Glutamatergic neuron (in vitro differentiated cells): Measurements from ENCODE around the gene ADK. TPM values are rescaled to one million over a fixed set of nuclear protein-coding genes. Genes with fewer than 3 reads are reported as not detected.

Source experiments
- DNase-seq: peaks from one replicate; pipeline ENCODE4 v3.0.0; 2022
- H3K27ac Mint-ChIP-seq: one replicate; pipeline ENCODE4 v1.8.0; 2020; ENCODE audit warnings: mild to moderate bottlenecking, mixed read lengths, inconsistent platforms; ENCODE audit not compliant: unreplicated experiment
- H3K27me3 Mint-ChIP-seq: one replicate; pipeline ENCODE4 v1.8.0; 2020; ENCODE audit warnings: mild to moderate bottlenecking, moderate library complexity, mixed read lengths, inconsistent platforms; ENCODE audit not compliant: unreplicated experiment
- H3K36me3 Mint-ChIP-seq: one replicate; pipeline ENCODE4 v1.8.0; 2020; ENCODE audit warnings: mild to moderate bottlenecking, mixed read lengths, inconsistent platforms; ENCODE audit not compliant: unreplicated experiment
- H3K4me1 Mint-ChIP-seq: one replicate; pipeline ENCODE4 v1.8.0; 2020; ENCODE audit warnings: mild to moderate bottlenecking, low read depth, mixed read lengths, inconsistent platforms; ENCODE audit not compliant: unreplicated experiment
- H3K4me3 Mint-ChIP-seq: one replicate; pipeline ENCODE4 v1.8.0; 2020; ENCODE audit warnings: mild to moderate bottlenecking, mixed read lengths, inconsistent platforms; ENCODE audit not compliant: unreplicated experiment
- H3K9me3 Mint-ChIP-seq: one replicate; pipeline ENCODE4 v1.8.0; 2020; ENCODE audit warnings: mild to moderate bottlenecking, moderate library complexity, mixed read lengths, inconsistent platforms; ENCODE audit not compliant: unreplicated experiment
- CTCF ChIP-seq: fragments of 200-600 bp; sonication (generic); IDR thresholded peaks from one replicate; pipeline ENCODE4 v1.5.0; 2021; ENCODE audit not compliant: partially characterized antibody, unreplicated experiment
- total RNA-seq: library from RNA; stranded (reverse); fragmentation: NEBNext Ultra II Directional; extraction: Animal tissue kit (Norgen Biotek cat#: 25700); gene quantifications from one replicate; pipeline ENCODE4 v1.2.1, GENCODE V29; 2021; ENCODE audit not compliant: unreplicated experiment

The ADK gene
- total RNA-seq, 1 donor from 2014 or later, result 16.4 TPM

GRCh38 chr10:74202356-74202755, 51.3 kb downstream of the ADK start:
- Mint-ChIP-seq H3K4me1 (no peaks in the 10 kb centered on the region), H3K4me3 (no peak overlapping the region), H3K27ac (no peak overlapping the region), H3K27me3 (no peaks in the 10 kb centered on the region), H3K9me3 (peaks cover 2% of the 10 kb centered on the region), H3K36me3 (no peaks in the 10 kb centered on the region)
- no peak for DNase-seq
- TF ChIP-seq CTCF, result no peak

GRCh38 chr10:74206746-74207145, 55.7 kb downstream of the ADK start:
- H3K27me3 Mint-ChIP-seq, result no peaks in the 10 kb centered on the region
- no peak for TF ChIP-seq CTCF
- DNase-seq, result no peak
- no peaks in the 10 kb centered on the region for H3K36me3 Mint-ChIP-seq
- no peak overlapping the region for H3K27ac Mint-ChIP-seq
- peaks cover 2% of the 10 kb centered on the region for H3K9me3 Mint-ChIP-seq
- H3K4me1 Mint-ChIP-seq, result no peaks in the 10 kb centered on the region
- no peak overlapping the region for H3K4me3 Mint-ChIP-seq

GRCh38 chr10:74207691-74208480, 56.9 kb downstream of the ADK start:
- Mint-ChIP-seq H3K9me3 (peaks cover 2% of the 10 kb centered on the region), H3K27ac (no peak overlapping the region), H3K36me3 (no peaks in the 10 kb centered on the region), H3K4me1 (no peaks in the 10 kb centered on the region), H3K4me3 (no peak overlapping the region), H3K27me3 (no peaks in the 10 kb centered on the region)
- no peak for TF ChIP-seq CTCF
- DNase-seq, result peak; percentile 57

GRCh38 chr10:74208997-74209396, 58.0 kb downstream of the ADK start:
- no peak for TF ChIP-seq CTCF
- Mint-ChIP-seq H3K4me3 (no peak overlapping the region), H3K27me3 (no peaks in the 10 kb centered on the region), H3K9me3 (peaks cover 2% of the 10 kb centered on the region), H3K27ac (peak overlapping the region; percentile 64), H3K4me1 (no peaks in the 10 kb centered on the region), H3K36me3 (no peaks in the 10 kb centered on the region)
- no peak for DNase-seq

- no peaks in the 10 kb centered on the region for H3K4me1 Mint-ChIP-seq
- H3K9me3 Mint-ChIP-seq, result no peaks in the 10 kb centered on the region
- H3K27me3 Mint-ChIP-seq, result no peaks in the 10 kb centered on the region
- no peak for DNase-seq
- no peak overlapping the region for H3K27ac Mint-ChIP-seq
- peaks cover 2% of the 10 kb centered on the region for H3K36me3 Mint-ChIP-seq
- no peak overlapping the region for H3K4me3 Mint-ChIP-seq
- no peak for TF ChIP-seq CTCF
Observed at GRCh38 chr10:74213019-74213418, 62.0 kb downstream of the ADK start.
